Frontal cortex (tissue), 4 donors: ENCODE data around the gene DIABLO. TPM values are rescaled to one million over a fixed set of nuclear protein-coding genes. Genes with fewer than 3 reads are reported as not detected.
"Not testable (repeated sequence)": the region's sequence is repeated elsewhere in the genome, so short reads cannot be mapped to it uniquely, and the experiment has no call there.

Experiments used
- DNase-seq, 2 donors: peaks; one replicate each; pipeline ENCODE4 v3.0.0; 2012; ENCODE audit warnings: low spot score in 2 of 2
- FAIRE-seq: peaks from 2 replicates; lab custom pipeline; 2012; peaks lifted over from hg19 to GRCh38; lab: Jason Lieb, UNC
- total RNA-seq: library from RNA; depleted of rRNA; stranded (reverse); fragments of >200 nt; gene quantifications from one replicate; pipeline ENCODE4 v1.2.3, GENCODE V29; 2014
- donor health status: control.
- donor health status: control.
- donor health status: control.

Gene DIABLO
- total RNA-seq, 1 donor from 2014 or later, result 57.5 TPM

DNA sequence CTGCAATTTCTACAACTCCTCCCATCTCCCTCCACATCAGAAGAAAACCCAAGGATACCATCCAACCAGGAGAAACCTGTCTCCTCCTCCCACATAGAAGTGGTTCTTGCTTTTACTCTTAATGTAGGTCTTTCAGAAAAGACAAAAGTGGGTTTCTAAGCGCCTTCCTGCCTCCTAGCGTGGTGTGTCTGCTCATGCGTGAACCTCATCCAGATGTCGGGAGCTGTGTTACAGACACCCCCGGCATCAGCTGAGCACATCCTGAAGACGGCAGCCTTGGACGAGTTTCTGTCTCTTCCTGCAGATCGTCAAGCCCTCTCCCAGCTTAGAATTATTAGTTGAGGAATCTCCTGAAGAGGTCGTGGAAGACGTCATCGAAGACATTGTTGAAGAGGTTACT lies 33.4 kb downstream of the DIABLO start:
- no peak for FAIRE-seq

DNA sequence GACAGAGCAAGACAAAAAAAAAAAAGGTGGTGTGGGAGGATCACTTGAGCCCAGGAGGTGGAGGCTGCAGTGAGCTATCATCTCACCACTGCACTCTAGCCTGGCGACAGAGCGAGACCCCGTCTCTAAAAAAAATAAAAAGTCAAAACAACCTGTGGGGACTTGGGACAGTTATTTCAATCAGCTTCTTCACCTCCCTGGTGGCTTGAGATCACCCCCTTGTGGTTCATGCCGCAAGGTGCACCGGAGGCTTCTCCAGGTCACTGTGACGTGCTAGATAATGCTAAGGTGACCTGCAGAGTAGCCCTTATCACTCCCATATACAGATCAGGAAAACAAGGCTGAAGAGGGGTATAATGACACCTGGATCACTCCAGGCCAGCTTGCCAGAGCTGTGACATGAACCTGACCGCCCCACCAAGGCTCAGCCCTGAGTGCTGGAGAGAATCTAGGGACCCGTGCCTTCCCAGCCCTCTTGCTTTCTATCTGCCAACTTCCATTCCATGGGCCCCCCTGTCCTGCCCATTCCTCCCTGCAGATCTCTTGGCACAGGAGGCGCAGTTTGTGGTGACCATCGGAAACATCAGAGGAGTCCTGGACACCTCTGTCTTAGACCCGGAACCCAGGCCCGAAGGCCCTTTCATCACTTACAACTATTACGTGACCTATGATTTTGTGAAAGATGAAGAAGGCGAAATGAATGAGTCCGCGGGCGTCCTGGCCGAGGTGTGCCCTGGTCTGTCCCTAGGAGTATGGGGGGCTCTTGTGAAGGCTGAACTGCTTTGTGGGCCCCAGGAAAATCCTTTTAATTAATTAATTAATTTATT lies 34.8 kb downstream of the DIABLO start:
- no peak for FAIRE-seq
- no peak for DNase-seq

More for the DNA sequence above, 33.4 kb downstream of the DIABLO start:
- no peak for DNase-seq

DNA sequence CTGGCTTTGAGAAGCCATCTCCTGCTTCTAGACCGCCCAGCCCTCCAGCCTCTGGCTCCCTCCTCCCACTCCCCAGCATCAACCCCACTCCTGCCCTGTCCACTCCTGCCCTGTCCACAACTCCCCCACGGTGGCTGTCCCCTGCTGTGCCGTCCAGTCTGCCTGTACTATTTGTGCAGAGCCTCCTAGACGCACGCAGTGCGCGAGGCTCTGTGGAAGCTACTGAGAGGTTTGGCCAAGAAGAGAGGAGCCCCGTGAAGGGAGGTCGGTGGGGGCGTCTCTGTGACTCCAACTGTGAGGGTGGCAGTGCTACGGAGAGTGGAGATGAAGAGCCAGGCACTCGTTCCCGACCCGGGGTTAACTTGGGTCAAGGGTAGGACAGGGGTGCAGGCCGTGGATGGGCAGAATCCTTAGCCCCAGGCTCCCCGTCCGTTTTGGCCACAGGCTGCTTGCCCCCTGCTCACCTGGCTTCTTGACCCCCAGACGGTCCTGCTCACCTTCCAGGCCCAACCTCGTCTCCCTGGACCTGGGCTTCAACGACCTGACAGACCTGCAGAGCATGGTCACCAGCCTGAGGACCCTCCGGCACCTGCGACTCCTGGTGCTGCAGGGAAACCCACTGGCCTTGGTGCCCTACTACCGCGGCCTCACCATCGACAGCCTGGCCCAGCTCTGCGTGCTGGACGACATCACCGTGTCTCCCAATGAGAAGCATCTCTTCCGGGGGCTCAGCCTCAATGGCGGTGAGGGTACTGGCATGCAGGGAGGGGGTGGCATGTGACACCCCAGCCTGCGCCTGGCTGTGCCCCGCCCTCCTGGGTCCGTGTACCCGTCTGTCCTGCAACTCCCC lies 36.0 kb downstream of the DIABLO start:
- DNase-seq, result no peak
- no peak for FAIRE-seq

DNA sequence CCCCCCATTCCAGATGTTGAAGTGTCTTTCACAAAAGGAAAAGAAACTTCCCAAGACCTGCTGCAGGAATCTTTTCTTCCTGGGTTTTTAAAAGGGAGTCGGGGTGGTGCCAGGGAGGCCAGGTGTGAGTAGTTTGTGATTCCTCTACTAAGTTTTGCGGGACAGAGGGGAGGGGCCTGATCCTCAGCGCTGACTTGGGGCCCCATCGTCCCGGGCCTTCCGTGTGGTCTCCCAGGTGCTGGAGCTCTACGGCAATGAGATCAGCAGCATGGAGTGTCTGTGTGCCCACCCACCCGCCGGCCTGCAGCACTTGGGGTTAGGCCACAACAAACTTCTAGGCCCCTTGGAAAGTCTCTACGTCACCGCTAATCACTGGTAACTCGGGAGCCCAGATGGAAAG lies 38.4 kb downstream of the DIABLO start:
- FAIRE-seq, result no peak

DNA sequence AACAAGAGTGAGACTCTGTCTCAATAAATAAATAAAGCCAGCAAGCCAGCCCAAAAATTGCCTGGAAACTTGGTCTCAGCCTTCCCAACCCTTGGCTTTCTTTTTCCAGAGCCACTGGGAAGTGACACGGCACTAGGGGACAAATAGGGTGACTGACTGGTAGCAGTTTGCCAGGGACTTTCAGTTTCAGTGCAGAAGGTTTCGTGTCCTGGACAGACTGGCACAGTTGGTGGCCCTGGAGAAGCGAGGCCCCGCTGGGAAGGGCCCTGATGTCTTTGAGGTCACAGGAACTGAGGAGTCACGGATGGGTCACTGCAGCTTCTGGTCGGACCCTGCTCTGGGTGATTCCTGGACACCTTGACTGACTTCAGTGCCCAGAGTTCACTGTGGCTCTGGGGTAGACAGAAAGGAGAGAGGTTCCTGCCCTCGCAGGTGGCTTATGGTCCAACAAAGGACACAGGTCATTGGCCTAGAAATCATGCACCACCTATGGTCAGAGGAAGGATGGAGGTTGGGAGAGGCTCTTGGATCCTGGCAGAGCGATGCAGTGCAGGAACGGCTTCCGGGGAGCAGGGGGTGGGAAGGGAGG lies 40.3 kb downstream of the DIABLO start:
- FAIRE-seq, result no peak

More for the DNA sequence above, 38.4 kb downstream of the DIABLO start:
- no peak for DNase-seq

DNA sequence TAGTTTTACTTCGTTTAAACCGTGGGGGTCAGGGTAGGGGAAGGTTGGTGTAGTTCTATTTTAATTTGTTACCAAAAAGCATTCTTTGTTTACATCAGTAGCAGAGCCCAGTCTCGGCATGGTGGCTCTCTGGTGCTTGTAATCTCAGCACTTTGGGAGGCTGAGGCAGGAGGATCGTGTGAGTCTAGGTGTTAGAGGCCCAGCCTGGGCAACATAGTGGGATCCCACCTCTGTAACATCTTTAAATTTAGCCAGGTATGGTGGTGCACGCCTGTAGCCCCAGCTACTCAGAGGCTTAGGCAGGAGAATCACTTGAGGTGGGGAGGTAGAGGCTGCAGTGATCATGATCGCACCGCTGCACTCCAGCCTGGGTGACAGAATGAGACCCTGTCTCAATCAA lies 40.8 kb downstream of the DIABLO start:
- FAIRE-seq (no peak), DNase-seq (no peak)

More for the DNA sequence above, 40.3 kb downstream of the DIABLO start:
- no peak for DNase-seq

DNA sequence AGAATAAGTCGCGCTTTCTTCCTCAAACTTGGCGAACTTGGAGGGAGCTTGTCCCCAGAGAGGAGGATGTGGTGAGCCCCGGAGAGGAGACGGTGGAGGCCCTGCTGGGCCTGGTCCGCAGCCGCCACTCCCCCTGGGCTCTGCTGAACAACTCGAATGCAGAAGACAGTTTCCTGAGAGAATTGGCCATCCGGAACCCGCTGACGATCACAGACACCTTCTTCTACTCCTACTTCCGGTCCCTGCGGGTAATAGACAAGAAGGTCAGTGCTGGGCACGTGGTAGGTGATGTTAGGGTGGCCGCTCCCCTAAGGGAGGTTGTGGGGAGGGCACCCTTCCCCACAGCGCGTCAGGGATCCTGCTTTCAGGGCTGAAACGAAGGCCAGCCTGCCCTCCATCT lies 41.3 kb downstream of the DIABLO start:
- no peak for DNase-seq
- FAIRE-seq, result no peak

DNA sequence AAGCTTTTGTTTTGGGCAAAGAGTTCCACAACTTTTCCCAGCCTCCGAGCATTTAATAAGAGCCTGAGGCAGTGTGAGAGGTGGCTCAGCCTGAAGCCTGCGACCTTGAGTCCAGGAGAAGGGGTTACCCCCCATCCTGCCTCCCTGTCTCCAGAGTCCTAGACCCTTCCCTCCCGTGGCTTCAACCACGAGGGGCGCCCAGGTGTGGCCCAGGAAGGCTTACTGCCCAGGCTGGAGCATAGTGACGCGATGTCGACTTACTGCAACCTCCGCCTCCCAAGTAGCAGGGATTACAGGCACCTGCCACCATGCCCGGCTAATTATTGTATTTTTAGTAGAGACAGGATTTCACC lies 42.3 kb downstream of the DIABLO start:
- no peak for FAIRE-seq

DNA sequence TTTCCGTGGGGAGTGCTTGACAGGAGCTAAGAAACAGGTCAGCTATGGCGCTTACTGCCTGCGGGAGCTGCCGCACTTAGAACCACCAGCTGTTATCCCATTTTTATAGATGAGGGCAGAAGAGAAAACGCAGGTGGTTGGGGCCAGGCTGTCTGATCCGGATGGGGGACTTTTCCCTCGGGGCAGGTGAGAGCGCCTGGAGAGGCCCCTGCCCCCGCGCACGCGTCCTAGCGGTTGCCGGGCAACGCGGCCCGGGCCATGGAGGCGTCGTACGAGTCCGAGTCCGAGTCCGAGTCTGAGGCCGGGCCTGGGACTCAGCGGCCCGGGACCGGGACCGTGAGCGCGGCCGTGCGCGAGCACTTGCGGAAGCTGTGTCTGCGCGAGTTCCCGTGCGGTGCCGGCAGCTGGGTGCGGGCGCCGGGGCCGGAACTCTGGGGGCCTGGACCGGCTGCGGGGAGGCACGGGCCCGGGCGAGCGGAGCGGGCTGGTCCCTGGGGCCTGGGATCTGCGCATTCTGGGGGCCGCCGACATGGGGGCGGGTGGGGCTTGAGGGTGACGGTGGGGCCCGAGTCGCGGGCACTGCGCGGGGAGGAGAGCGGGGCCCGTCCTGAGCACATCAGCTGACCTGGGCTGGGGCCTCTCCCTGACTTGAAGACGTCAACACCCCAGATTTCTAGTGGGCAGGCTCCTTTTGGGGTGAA lies 42.8 kb downstream of the DIABLO start, which contains the start of gene LRRC43:
Gene LRRC43, plus strand, starts transcription at position 237 of the 701 bp plus-strand sequence. Its CDS starts 22 bp downstream, at position 259.
- FAIRE-seq (no peak), DNase-seq (peak in 1 of 2 donors; percentile 73)

More for the DNA sequence above, 42.3 kb downstream of the DIABLO start:
- no peak for DNase-seq

DNA sequence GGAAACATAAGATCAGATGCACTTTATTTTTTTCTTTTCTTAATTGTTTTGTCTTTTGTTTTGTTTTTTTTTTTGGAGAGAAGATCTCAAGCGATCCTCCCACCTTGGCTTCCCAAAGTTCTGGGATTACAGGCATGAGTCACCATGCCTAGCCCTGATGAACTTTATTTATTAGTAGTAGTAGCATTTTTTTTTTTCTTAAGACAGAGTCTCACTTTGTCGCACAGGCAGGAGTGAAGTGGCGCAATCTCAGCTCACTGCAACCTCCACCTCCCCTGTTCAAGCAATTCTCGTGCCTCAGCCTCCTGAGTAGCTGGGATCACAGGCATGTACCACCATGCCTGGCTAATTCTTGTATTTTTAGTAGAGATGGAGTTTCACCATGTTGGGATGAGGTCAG lies 49.4 kb downstream of the DIABLO start:
- DNase-seq, FAIRE-seq: not testable (repeated sequence)

DNA sequence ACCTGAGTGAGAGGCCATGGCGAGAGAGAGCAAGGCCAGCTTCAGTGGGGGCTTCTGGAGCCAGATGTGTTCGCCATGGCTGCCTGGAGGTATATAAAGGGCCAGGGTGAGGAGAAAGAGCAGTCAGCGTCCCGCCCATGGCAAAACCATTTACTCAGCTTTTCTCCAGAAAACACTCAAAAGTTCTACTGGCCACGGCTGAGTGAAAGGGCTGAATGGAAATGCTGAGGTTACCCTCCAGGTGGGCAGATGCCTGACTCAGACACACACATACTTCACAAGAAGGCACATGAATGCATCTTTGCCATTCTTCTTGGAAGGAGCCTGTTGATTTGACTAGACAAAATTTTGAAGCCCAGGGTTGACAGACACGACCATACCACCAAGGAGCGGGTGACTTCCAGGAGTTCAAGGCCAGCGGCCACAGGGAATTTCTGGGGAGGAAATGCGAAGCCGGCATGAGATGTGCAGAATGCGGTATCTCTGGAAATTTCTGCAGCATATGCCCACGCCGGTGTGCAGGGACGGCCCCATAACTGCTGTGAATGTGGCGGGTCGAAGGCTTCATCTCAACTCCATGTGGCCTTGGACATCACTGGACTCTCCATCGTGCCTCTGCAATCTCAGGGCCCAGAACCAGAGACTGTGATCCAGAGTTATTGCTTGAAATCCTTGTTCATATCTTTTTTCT lies 51.6 kb downstream of the DIABLO start, which contains the start of gene IL31:
Gene IL31, minus strand, starts transcription at position 67 of the 691 bp plus-strand sequence. Its CDS starts 49 bp downstream, at position 18.
- no peak for FAIRE-seq
- no peak for DNase-seq

DNA sequence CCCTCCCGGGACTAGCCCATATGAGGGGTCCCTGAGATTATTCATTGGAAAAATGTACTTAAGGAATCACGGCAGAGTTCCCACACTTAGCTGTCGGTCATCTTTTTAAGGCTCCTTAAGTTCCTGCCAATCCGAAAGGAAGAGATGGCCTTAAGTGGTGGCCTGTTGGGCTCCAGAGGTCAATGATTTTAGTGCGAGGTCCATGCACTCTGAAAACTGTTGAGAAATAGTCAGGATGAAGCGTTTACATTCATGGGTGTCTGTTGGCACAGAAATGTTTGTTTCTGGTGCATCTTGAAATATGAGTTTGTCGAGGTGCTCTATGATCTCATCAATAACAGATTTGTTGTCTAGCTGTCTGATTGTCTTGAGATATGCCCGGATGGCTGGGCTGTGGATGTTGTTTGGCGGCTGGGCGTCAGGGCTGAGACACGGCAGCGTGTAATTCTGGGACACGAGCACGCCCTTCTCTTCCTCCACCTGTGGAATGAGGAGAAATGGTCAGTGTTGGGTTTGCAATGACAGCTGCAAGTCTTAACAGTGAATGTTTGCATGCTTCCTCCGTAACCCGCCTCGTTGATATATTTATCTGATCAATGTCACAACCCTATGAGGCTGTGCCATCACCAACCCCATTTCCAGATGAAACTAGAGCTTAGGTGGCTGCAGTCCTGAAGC lies 53.5 kb downstream of the DIABLO start:
- FAIRE-seq (no peak), DNase-seq (no peak)

DNA sequence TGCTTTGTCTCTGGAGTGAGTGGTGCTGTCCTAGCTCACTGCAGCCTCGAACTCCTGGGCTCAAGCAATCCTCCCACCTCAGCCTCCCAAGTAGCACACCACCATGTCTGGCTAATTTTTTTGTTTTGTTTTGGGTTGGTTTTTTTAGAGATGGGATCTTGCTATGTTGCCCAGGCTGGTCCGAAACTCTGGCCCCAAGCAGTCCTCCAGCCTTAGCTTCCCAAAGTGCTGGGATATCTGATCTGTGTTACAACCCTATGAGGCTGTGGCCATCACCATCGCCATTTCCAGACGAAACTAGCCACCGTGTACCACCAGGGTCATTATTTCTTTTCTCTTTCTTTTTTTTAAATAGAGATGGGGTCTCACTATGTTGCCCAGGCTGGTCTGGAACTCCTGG lies 54.5 kb downstream of the DIABLO start:
- DNase-seq (no peak), FAIRE-seq (no peak)

DNA sequence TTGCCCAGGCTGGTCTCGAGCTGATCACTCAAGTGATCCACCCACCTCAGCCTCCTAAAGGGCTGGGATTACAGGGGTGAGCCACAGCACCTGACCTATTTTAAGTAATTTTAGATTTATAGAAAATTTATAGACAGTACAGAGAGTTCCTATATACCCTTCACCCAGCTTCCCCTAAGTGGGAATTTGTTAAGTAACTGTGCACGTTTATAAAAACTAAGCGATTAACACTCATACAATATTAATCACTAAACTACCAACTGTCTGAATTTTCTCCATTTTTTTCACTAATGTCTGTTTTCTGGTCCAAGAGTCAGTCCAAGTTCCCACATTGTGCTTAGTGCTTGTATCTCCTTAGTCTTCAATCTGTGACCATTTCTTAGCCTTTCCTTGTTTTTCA lies 57.4 kb downstream of the DIABLO start:
- FAIRE-seq (no peak), DNase-seq (no peak)

DNA sequence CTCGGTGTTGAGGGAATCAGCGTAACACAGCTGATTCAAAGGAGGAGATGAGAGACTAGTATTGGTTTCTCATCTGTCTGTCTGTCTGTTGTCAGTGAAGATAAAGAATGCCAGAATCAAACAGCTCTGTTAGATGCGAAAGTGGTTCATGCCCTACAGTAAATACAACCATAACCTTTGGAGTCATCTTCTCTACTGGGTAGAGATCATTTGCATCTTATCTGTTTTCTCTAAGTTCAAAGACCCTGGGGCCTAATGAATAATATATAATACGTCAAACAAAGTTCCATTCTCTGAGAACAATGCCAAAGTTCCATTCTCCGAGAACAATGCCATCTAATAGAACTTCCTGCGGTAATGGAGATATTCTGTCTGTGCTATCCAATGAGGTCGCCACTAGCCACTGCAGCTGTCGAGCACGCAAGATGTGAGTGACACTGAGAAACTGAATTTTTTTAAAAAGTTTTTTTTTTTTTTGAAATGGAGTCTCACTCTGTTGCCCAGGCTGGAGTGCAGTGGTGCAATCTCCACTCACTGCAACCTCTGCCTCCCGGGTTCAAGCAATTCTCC lies 58.4 kb downstream of the DIABLO start:
- DNase-seq (no peak), FAIRE-seq (no peak)

DNA sequence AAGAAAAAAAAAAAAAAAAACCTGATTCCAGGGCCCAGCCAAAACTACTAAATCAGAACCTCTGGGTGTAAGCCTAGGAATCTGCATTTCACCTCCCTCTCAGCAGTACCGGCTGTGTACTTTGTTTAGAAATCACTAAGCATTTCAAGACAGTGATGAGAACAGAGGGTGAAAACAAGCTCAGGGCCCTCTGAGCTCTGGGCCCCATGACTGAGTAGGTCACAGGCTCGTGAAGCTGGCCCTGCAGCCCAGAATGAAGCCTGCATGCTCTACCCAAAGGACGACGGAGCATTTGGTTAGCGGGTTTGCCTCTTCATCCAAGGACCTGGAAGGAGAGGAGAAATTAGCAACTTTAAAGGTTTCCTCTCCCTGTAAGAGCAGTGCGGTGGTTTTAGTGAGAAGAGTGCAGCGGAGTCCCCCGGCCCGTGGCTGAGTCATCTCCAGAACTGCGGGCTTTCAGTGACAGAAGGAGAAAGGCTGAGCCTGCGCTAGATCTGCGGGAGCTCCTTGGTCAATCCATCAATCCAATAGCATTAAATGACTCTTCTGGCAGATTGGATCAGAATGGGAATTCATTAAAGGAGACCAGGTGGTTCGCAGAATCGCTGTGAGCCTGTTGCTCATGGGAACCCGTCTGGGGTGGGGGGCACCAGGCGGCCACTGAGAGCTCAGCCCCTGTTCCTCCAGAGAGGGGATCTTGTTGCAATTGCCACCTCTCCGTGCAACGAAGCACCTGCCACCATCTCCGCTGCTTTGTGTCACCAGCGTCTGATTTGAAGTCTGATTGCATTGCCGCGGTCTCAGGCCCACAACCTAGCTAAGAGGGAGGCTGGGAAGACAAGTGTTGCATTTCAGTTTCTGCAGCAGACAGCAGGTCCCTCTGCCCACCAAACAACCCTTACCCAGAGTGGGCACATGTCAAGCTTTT lies 59.2 kb downstream of the DIABLO start:
- DNase-seq, result no peak
- FAIRE-seq, result no peak

DNA sequence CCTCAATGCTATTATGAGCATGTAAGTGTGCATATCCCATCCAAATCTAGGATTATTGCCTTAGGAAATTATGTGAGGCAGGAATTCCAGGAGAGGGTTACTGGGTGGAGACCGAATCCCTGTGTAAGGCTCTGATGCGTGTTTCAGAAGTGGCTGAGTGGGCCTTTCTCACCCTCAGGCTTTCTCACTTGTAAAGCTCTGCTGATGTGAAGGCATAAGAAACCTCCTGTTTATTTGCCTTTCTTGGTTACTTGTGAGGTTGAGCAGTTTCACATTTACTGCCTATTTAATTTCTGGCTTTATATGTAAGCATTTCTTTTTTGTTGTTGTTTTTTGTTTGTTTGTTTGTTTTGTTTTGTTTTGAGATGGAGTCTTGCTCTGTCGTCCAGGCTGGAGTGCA lies 62.9 kb downstream of the DIABLO start:
- no peak for DNase-seq
- no peak for FAIRE-seq
